HepG2 (cell line): Measurements from ENCODE around the gene NOP56. TPM values are rescaled to one million over a fixed set of nuclear protein-coding genes. Genes with fewer than 3 reads are reported as not detected.

ENCODE experiments used
- GATA4 ChIP-seq: sonication (generic); IDR thresholded peaks from 2 replicates; pipeline ENCODE4 v1.6.1; 2016; ENCODE audit warnings: antibody characterized with exemption, low read depth, borderline replicate concordance
- PAWR ChIP-seq: sonication (generic); formaldehyde crosslinking; IDR thresholded peaks from 2 replicates; pipeline ENCODE4 v1.4.0; 2020; ENCODE audit warnings: missing genetic modification reagents, mild to moderate bottlenecking, borderline replicate concordance
- POLR2G ChIP-seq: fragments of 200-400 bp; formaldehyde crosslinking; IDR thresholded peaks from 2 replicates; pipeline ENCODE4 v1.6.1; 2018; ENCODE audit warnings: mild to moderate bottlenecking, low read depth, low read length, moderate library complexity
- SIN3B ChIP-seq: fragments of 150-350 bp; IDR thresholded peaks from 2 replicates; pipeline ENCODE4 v1.6.1; 2014; ENCODE audit warnings: low read length
- SKIL ChIP-seq: sonication (generic); formaldehyde crosslinking; IDR thresholded peaks from 2 replicates; pipeline ENCODE4 v1.8.0; 2022; ENCODE audit warnings: missing genetic modification reagents, mild to moderate bottlenecking, moderate library complexity, borderline replicate concordance
- SMARCE1 ChIP-seq: fragments of 450-650 bp; IDR thresholded peaks from 2 replicates; pipeline ENCODE4 v1.6.1; 2017; ENCODE audit warnings: borderline replicate concordance
- SRY ChIP-seq: sonication (generic); formaldehyde crosslinking; IDR thresholded peaks from 2 replicates; pipeline ENCODE4 v1.8.0; 2022; ENCODE audit warnings: mild to moderate bottlenecking, missing genetic modification reagents
- TRAFD1 ChIP-seq: sonication (generic); formaldehyde crosslinking; IDR thresholded peaks from 2 replicates; pipeline ENCODE4 v1.5.1; 2020; ENCODE audit warnings: missing genetic modification reagents, mild to moderate bottlenecking, borderline replicate concordance
- ZBTB10 ChIP-seq: sonication (generic); formaldehyde crosslinking; IDR thresholded peaks from 2 replicates; pipeline ENCODE4 v1.4.0; 2020; ENCODE audit warnings: missing genetic modification reagents, borderline replicate concordance
- ZBTB37 ChIP-seq: sonication (generic); formaldehyde crosslinking; IDR thresholded peaks from 2 replicates; pipeline ENCODE4 v1.4.0; 2020; ENCODE audit warnings: mild to moderate bottlenecking, missing genetic modification reagents
- ZNF337 ChIP-seq: sonication (generic); formaldehyde crosslinking; IDR thresholded peaks from 2 replicates; pipeline ENCODE4 v1.5.1; 2020; ENCODE audit warnings: missing genetic modification reagents, low read depth, mild to moderate bottlenecking, borderline replicate concordance
- ZNF33A ChIP-seq: sonication (generic); formaldehyde crosslinking; IDR thresholded peaks from 2 replicates; pipeline ENCODE4 v1.5.1; 2020; ENCODE audit warnings: missing genetic modification reagents, mild to moderate bottlenecking, moderate library complexity, borderline replicate concordance
- ZNF382 ChIP-seq: sonication (generic); formaldehyde crosslinking; IDR thresholded peaks from 2 replicates; pipeline ENCODE4 v1.5.0; 2020; ENCODE audit warnings: missing genetic modification reagents, mild to moderate bottlenecking, borderline replicate concordance
- polyA plus RNA-seq, 8 experiments: library from polyadenylated mRNA; depleted of rRNA in 3 of 8; stranded (reverse) in 7 of 8; unstranded in 1 of 8; fragments of >200 nt; fragmentation: Illumina TruSeq in 4 of 8; extraction: Trizol in 4 of 8; gene quantifications; 2 replicates each; pipeline versions ENCODE4 v1.2.1 to v1.2.3, GENCODE V29; 2011 to 2016; ENCODE audit warnings: low read depth in 4 of 8, missing spikeins in 1 of 8, mixed read lengths in 1 of 8; ENCODE audit not compliant: insufficient read depth in 1 of 8
- total RNA-seq, 5 experiments: library from RNA; depleted of rRNA; stranded (reverse); fragments of >200 nt; fragmentation: Illumina TruSeq; extraction: Trizol; gene quantifications; 2 replicates each; pipeline ENCODE4 v1.2.3, GENCODE V29; 2016; ENCODE audit warnings: low read depth in 1 of 5
- TF ChIP-seq, protein P1 (sequence below): sonication (generic); formaldehyde crosslinking; IDR thresholded peaks from 2 replicates; pipeline ENCODE4 v1.9.0; 2021; ENCODE audit warnings: missing genetic modification reagents, borderline replicate concordance
- TF ChIP-seq, protein P2 (sequence below): IDR thresholded peaks from 2 replicates; pipeline ENCODE4 v1.6.1; 2016

The NOP56 gene
- total and polyA plus RNA-seq, 2 of the 13 experiments (the other 11 are each of a cell fraction or from before 2014, with no cell fraction given), result 369 to 1,116 TPM

- TF ChIP-seq, protein P1, sequence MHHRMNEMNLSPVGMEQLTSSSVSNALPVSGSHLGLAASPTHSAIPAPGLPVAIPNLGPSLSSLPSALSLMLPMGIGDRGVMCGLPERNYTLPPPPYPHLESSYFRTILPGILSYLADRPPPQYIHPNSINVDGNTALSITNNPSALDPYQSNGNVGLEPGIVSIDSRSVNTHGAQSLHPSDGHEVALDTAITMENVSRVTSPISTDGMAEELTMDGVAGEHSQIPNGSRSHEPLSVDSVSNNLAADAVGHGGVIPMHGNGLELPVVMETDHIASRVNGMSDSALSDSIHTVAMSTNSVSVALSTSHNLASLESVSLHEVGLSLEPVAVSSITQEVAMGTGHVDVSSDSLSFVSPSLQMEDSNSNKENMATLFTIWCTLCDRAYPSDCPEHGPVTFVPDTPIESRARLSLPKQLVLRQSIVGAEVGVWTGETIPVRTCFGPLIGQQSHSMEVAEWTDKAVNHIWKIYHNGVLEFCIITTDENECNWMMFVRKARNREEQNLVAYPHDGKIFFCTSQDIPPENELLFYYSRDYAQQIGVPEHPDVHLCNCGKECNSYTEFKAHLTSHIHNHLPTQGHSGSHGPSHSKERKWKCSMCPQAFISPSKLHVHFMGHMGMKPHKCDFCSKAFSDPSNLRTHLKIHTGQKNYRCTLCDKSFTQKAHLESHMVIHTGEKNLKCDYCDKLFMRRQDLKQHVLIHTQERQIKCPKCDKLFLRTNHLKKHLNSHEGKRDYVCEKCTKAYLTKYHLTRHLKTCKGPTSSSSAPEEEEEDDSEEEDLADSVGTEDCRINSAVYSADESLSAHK, result 0 out of 2 replicates have a peak, but pooled peaks have one; percentile 89
- TF ChIP-seq SMARCE1, result no peak
- peak; percentile 77; the same call in 1 of the 2 replicates for TF ChIP-seq ZNF337
- TF ChIP-seq PAWR (CRISPR knock-in tag), result 0 out of 2 replicates have a peak, but pooled peaks have one; percentile 72
- peak; percentile 93; the same call in 1 of the 2 replicates for TF ChIP-seq TRAFD1 (CRISPR knock-in tag)
- peak; percentile 100 for TF ChIP-seq SIN3B
- peak; percentile 96; the same call in 1 of the 2 replicates for TF ChIP-seq SRY
- TF ChIP-seq, protein P2, sequence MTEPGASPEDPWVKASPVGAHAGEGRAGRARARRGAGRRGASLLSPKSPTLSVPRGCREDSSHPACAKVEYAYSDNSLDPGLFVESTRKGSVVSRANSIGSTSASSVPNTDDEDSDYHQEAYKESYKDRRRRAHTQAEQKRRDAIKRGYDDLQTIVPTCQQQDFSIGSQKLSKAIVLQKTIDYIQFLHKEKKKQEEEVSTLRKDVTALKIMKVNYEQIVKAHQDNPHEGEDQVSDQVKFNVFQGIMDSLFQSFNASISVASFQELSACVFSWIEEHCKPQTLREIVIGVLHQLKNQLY (CRISPR knock-in tag), result peak; percentile 66
- TF ChIP-seq ZBTB10, result 0 out of 2 replicates have a peak, but pooled peaks have one; percentile 26
- peak; percentile 99 for TF ChIP-seq POLR2G
- TF ChIP-seq ZBTB37 (CRISPR knock-in tag), result 0 out of 2 replicates have a peak, but pooled peaks have one; percentile 25
- TF ChIP-seq SKIL (CRISPR knock-in tag), result 0 out of 2 replicates have a peak, but pooled peaks have one; percentile 28
- no peak for TF ChIP-seq ZNF33A
- TF ChIP-seq GATA4, result peak; percentile 87
- no peak for TF ChIP-seq ZNF382
Observed at GRCh38 chr20:2663887-2664719, 11.7 kb downstream of the NOP56 start, which contains the start of gene IDH3B (continued).
